Smooth muscle cell (in vitro differentiated cells): ENCODE data around the gene TRPM2. TPM values are rescaled to one million over a fixed set of nuclear protein-coding genes. Genes with fewer than 3 reads are reported as not detected.

Experiments used
- DNase-seq: peaks from one replicate; lab custom pipeline; 2025; ENCODE audit not compliant: unreplicated experiment; lab: John Stamatoyannopoulos, UW
- H2AFZ ChIP-seq: fragments of 200-600 bp; sonication (generic); 2 replicates; pipeline ENCODE4 v1.6.0; 2016; ENCODE audit warnings: antibody characterized with exemption, low read depth, mild to moderate bottlenecking
- H3F3A ChIP-seq: fragments of 200-600 bp; sonication (generic); 2 replicates; pipeline ENCODE4 v1.6.0; 2017; ENCODE audit warnings: antibody characterized with exemption, low read depth
- H3K27ac ChIP-seq: fragments of 200-600 bp; sonication (generic); 2 replicates; pipeline ENCODE4 v1.5.1; 2016; ENCODE audit warnings: low read depth, mild to moderate bottlenecking
- H3K27me3 ChIP-seq: fragments of 200-600 bp; sonication (generic); 2 replicates; pipeline ENCODE4 v1.6.1; 2016; ENCODE audit warnings: low read depth, mild to moderate bottlenecking
- H3K36me3 ChIP-seq: fragments of 200-600 bp; sonication (generic); 2 replicates; pipeline ENCODE4 v1.5.1; 2016; ENCODE audit warnings: low read depth
- H3K4me1 ChIP-seq: fragments of 200-600 bp; sonication (generic); 2 replicates; pipeline ENCODE4 v1.5.1; 2016; ENCODE audit warnings: low read depth
- H3K4me2 ChIP-seq: fragments of 200-600 bp; sonication (generic); 2 replicates; pipeline ENCODE4 v1.6.0; 2016; ENCODE audit warnings: mild to moderate bottlenecking
- H3K4me3 ChIP-seq: fragments of 200-600 bp; sonication (generic); 2 replicates; pipeline ENCODE4 v1.5.1; 2016; ENCODE audit warnings: mild to moderate bottlenecking
- H3K79me2 ChIP-seq: fragments of 200-600 bp; sonication (generic); 2 replicates; pipeline ENCODE4 v1.6.0; 2016; ENCODE audit warnings: low read depth, mild to moderate bottlenecking
- H3K9ac ChIP-seq: fragments of 200-600 bp; sonication (generic); 2 replicates; pipeline ENCODE4 v1.6.0; 2016; ENCODE audit warnings: low read depth
- H3K9me3 ChIP-seq: fragments of 200-600 bp; sonication (generic); replicated peaks from 2 replicates; pipeline ENCODE4 v1.5.1; 2016; ENCODE audit warnings: low read depth
- H4K20me1 ChIP-seq: fragments of 200-600 bp; sonication (generic); 2 replicates; pipeline ENCODE4 v1.6.0; 2016; ENCODE audit warnings: low read depth
- CTCF ChIP-seq: fragments of 200-600 bp; sonication (generic); IDR thresholded peaks from 2 replicates; pipeline ENCODE4 v1.5.1; 2017; ENCODE audit warnings: borderline replicate concordance, mild to moderate bottlenecking, antibody characterized with exemption; ENCODE audit not compliant: insufficient read depth, poor library complexity, severe bottlenecking
- WGBS: methylation state at CpG from one replicate; pipeline ENCODE4 v1.1.7; 2016; ENCODE audit warnings: low lambda C conversion rate; 5-methylcytosine and 5-hydroxymethylcytosine counted together
- polyA plus RNA-seq: library from polyadenylated mRNA; unstranded; fragments of >200 nt; fragmentation: Nextera tagmentation; extraction: Ambion mirVana; gene quantifications from 2 replicates; pipeline ENCODE4 v1.2.1, GENCODE V29; 2016
- total RNA-seq: library from RNA; depleted of rRNA; stranded (reverse); fragments of >200 nt; gene quantifications from 2 replicates; pipeline ENCODE4 v1.2.3, GENCODE V29; 2014

The TRPM2 gene
- total RNA-seq, result 0.31 TPM in 1 of 2 replicates, not detected in the other
- polyA plus RNA-seq, result not detected in 2 replicates

GRCh38 chr21:44353191-44353970 is at the start of gene TRPM2:
TSS of gene TRPM2 (plus strand) at chr21:44353621. CDS start at chr21:44353701, 80 bp downstream.
- no peak within 1 kb of the TSS for H3K4me2 ChIP-seq
- TF ChIP-seq CTCF, result no peak
- H2AFZ ChIP-seq, result no peak within 1 kb of the TSS
- no peaks in the 10 kb centered on the region for H3K4me1 ChIP-seq
- no peak within 1 kb of the TSS for H3K4me3 ChIP-seq
- DNase-seq, result no peak
- H3K27ac ChIP-seq, result no peak within 1 kb of the TSS
- H3K9me3 ChIP-seq, result no peaks in the 10 kb centered on the region
- H3K79me2 ChIP-seq, result no peaks in the 10 kb centered on the region
- H4K20me1 ChIP-seq, result no peaks in the 10 kb centered on the region
- H3K27me3 ChIP-seq, result no peaks in the 10 kb centered on the region
- no peaks in the 10 kb centered on the region for H3F3A ChIP-seq
- no peaks in the 10 kb centered on the region for H3K36me3 ChIP-seq
- no peak within 1 kb of the TSS for H3K9ac ChIP-seq
- 86% methylated on average over 21 of the region's 21 CpGs for WGBS

GRCh38 chr21:44304011-44304616 is 49.3 kb upstream of the TRPM2 start:
- H3K36me3 ChIP-seq, result no peaks in the 10 kb centered on the region
- no peaks in the 10 kb centered on the region for H3K9me3 ChIP-seq
- H3K79me2 ChIP-seq, result peaks cover 58% of the 10 kb centered on the region
- H3K4me2 ChIP-seq, result no peak overlapping the region
- no peak overlapping the region for H3K9ac ChIP-seq
- no peak overlapping the region for H3K4me3 ChIP-seq
- H3K27me3 ChIP-seq, result no peaks in the 10 kb centered on the region
- DNase-seq, result no peak
- 84% methylated on average over 15 of the region's 16 CpGs for WGBS
- H3F3A ChIP-seq, result no peaks in the 10 kb centered on the region
- H2AFZ ChIP-seq, result no peak overlapping the region
- peaks cover 85% of the 10 kb centered on the region for H4K20me1 ChIP-seq
- H3K27ac ChIP-seq, result no peak overlapping the region
- no peak for TF ChIP-seq CTCF
- H3K4me1 ChIP-seq, result peaks cover 14% of the 10 kb centered on the region

GRCh38 chr21:44304877-44305293 is 48.5 kb upstream of the TRPM2 start:
- Histone ChIP-seq H2AFZ (no peak overlapping the region), H3K36me3 (no peaks in the 10 kb centered on the region), H3K4me1 (peaks cover 9% of the 10 kb centered on the region), H3K4me2 (no peak overlapping the region), H3F3A (no peaks in the 10 kb centered on the region), H3K79me2 (peaks cover 58% of the 10 kb centered on the region), H3K27ac (no peak overlapping the region), H3K4me3 (no peak overlapping the region), H3K9me3 (no peaks in the 10 kb centered on the region), H4K20me1 (peaks cover 93% of the 10 kb centered on the region), H3K27me3 (no peaks in the 10 kb centered on the region), H3K9ac (no peak overlapping the region)
- WGBS, result 72% methylated on average over 6 of the region's 8 CpGs
- no peak for DNase-seq
- peak; percentile 54 for TF ChIP-seq CTCF
